Kasumi-1 (cell line): ENCODE data around the gene PHF11.
A peak's percentile ranks its signal among the peaks of the same experiment; 100 is the strongest.
"Not testable (repeated sequence)": the region's sequence is repeated elsewhere in the genome, so short reads cannot be mapped to it uniquely, and the experiment has no call there.

Source experiments
- DNase-seq, 2 experiments: peaks; one replicate each; lab custom pipeline; 2025; lab: John Stamatoyannopoulos, UW

PHF11 gene

GRCh38 chr13:49495783-49496762 is at the start of gene PHF11:
TSS of gene PHF11 (plus strand) at chr13:49495953. CDS start at chr13:49496002, 49 bp downstream.
- DNase-seq: peak; percentile 58 to 73

GRCh38 chr13:49446473-49446872 is 49.3 kb upstream of the PHF11 start:
- peak in 1 of 2 experiments; percentile 13 for DNase-seq

- DNase-seq: no peak
Observed at GRCh38 chr13:49448753-49449152, 47.0 kb upstream of the PHF11 start.

GRCh38 chr13:49450105-49450819 is 45.5 kb upstream of the PHF11 start:
- peak; percentile 96 to 97 for DNase-seq

GRCh38 chr13:49452725-49453457 is 42.9 kb upstream of the PHF11 start:
- DNase-seq: no peak

GRCh38 chr13:49453465-49453864 is 42.3 kb upstream of the PHF11 start:
- DNase-seq: no peak

- no peak for DNase-seq
Observed at GRCh38 chr13:49454388-49455006, 41.3 kb upstream of the PHF11 start.

- no peak for DNase-seq
Observed at GRCh38 chr13:49455007-49455398, 40.8 kb upstream of the PHF11 start.

GRCh38 chr13:49456156-49456555 is 39.6 kb upstream of the PHF11 start:
- DNase-seq: no peak

GRCh38 chr13:49457221-49457620 is 38.5 kb upstream of the PHF11 start:
- no peak for DNase-seq

- DNase-seq: no peak
Observed at GRCh38 chr13:49459580-49459979, 36.2 kb upstream of the PHF11 start.

GRCh38 chr13:49464085-49464484 is 31.7 kb upstream of the PHF11 start:
- no peak for DNase-seq

GRCh38 chr13:49464621-49465325 is 31.0 kb upstream of the PHF11 start:
- no peak for DNase-seq

GRCh38 chr13:49466292-49466838 is 29.4 kb upstream of the PHF11 start:
- no peak for DNase-seq

- DNase-seq: no peak
Observed at GRCh38 chr13:49472186-49472585, 23.6 kb upstream of the PHF11 start.

- DNase-seq: no peak
Observed at GRCh38 chr13:49476529-49476928, 19.2 kb upstream of the PHF11 start.

- DNase-seq: no peak
Observed at GRCh38 chr13:49481788-49482187, 14.0 kb upstream of the PHF11 start.

- no peak for DNase-seq
Observed at GRCh38 chr13:49488563-49488962, 7.2 kb upstream of the PHF11 start.

GRCh38 chr13:49494645-49495044 is 1.1 kb upstream of the PHF11 start:
- peak; percentile 31 to 58 for DNase-seq

GRCh38 chr13:49496837-49497236 is 1.1 kb downstream of the PHF11 start:
- not testable (repeated sequence) for DNase-seq

- no peak for DNase-seq
Observed at GRCh38 chr13:49497272-49497671, 1.5 kb downstream of the PHF11 start.
